AG20443 (cell line): ENCODE measurements around the gene ZNF398.
"Not testable (repeated sequence)": the region's sequence is repeated elsewhere in the genome, so short reads cannot be mapped to it uniquely, and the experiment has no call there.

ENCODE experiments used
- DNase-seq: peaks from one replicate; pipeline ENCODE4 v3.0.0; 2012; ENCODE audit warnings: low spot score, mixed read lengths

ZNF398 gene

GRCh38 chr7:149197675-149198074 is 50.4 kb downstream of the ZNF398 start:
- DNase-seq, result no peak

GRCh38 chr7:149198161-149198816 is 51.0 kb downstream of the ZNF398 start:
- no peak for DNase-seq

GRCh38 chr7:149199234-149199995 is 52.2 kb downstream of the ZNF398 start:
- DNase-seq, result no peak

- DNase-seq, result no peak
These were observed 55.6 kb downstream of the ZNF398 start for GRCh38 chr7:149202831-149203231.

GRCh38 chr7:149205690-149206381 is 58.6 kb downstream of the ZNF398 start:
- DNase-seq, result no peak

- DNase-seq, result no peak
These were observed 60.2 kb downstream of the ZNF398 start for GRCh38 chr7:149207324-149208035.

GRCh38 chr7:149209518-149210269 is 62.4 kb downstream of the ZNF398 start:
- DNase-seq, result peak; percentile 68

GRCh38 chr7:149210551-149210950 is 63.3 kb downstream of the ZNF398 start:
- no peak for DNase-seq

GRCh38 chr7:149214020-149214720 is 66.9 kb downstream of the ZNF398 start:
- no peak for DNase-seq

- no peak for DNase-seq
These were observed 69.1 kb downstream of the ZNF398 start for GRCh38 chr7:149216402-149216801.

- DNase-seq, result no peak
These were observed 70.3 kb downstream of the ZNF398 start for GRCh38 chr7:149217570-149217969.

GRCh38 chr7:149218469-149219420 is 71.5 kb downstream of the ZNF398 start:
- no peak for DNase-seq

GRCh38 chr7:149220534-149220933 is 73.3 kb downstream of the ZNF398 start:
- DNase-seq, result peak; percentile 82

- no peak for DNase-seq
These were observed 75.9 kb downstream of the ZNF398 start for GRCh38 chr7:149223176-149223575.

GRCh38 chr7:149223761-149224160 is 76.5 kb downstream of the ZNF398 start:
- no peak for DNase-seq

- no peak for DNase-seq
These were observed 77.1 kb downstream of the ZNF398 start for GRCh38 chr7:149224352-149224751.

- no peak for DNase-seq
These were observed 77.9 kb downstream of the ZNF398 start for GRCh38 chr7:149225106-149225505.

- DNase-seq, result no peak
These were observed 78.4 kb downstream of the ZNF398 start for GRCh38 chr7:149225656-149226055.

GRCh38 chr7:149226366-149226765 is 79.1 kb downstream of the ZNF398 start:
- not testable (repeated sequence) for DNase-seq
